GM20431 (cell line): ENCODE data around the gene WDR33.
"Not testable (repeated sequence)": the region's sequence is repeated elsewhere in the genome, so short reads cannot be mapped to it uniquely, and the experiment has no call there.

Experiments used
- in situ Hi-C: fragments of 300-500 bp; cut with MseI, MboI; formaldehyde crosslinking; loops from one replicate; pipeline ENCODE4 v1.15.0; 2020; ENCODE audit warnings: low sequenced_read_pairs; ENCODE audit not compliant: unreplicated experiment

The WDR33 gene

DNA sequence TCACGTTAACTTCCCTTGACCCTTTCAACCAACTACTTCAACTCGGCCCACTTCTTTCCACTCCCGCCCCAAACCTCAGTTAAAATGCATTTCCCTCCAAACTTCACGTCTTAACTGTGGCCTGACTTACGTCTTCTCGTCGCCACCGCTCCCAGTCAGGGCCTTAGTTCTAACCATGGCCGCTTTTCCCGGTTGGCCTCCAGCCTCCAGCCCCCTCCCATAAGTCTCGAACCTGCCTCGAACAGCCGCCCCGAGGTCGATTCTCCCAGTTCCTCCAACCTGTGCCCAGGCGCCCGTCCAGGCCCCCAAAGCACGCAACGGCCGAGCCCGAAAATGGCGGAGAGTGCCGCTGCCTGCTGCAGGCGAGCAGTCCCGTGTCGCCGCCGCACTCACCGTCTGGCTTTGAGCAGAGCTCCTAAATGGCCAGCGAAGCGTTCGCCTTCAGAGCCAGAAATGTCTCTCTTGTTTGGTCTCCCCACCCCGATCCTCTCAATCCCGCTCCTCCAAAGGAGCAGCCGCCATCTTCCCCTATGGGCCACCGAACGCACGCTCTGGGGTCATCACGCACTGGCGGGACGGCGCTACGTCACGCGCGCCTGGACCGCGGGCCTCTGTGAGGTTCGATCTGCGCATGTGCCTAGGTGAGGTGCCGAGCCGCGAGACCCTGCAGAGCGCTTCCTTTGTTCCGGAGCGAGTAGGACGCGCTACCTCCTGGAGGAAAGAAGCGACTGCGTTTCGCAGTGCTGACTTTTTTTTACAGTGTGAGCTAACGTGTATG, at the start of gene WDR33:
Gene WDR33, minus strand, starts transcription at position 553 of the 778 bp plus-strand sequence. CDS start 40,190 bp downstream, outside the sequence.
- in situ Hi-C loops: no loop called here

DNA sequence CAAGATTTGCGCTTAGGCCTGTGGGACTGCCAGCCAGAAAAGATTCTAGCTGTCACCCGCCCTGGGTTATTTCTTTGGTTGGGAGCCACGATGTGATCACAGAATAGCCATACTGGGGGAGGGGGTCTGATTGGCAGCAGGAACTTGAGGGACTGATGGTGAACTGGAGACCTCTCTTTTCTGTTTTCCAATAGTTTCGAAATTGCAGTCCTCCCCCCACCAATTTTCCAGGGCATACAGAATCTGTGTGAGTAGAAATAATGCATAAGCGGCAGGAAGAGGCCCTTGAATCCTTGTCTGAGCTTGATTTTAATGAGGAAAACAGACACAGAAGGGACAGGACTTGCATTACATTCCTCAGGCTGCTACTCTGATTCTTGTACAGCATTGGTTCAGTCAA, 49.2 kb upstream of the WDR33 start:
- in situ Hi-C loops: no loop called here

GRCh38 chr2:127859712-127860085, 48.7 kb upstream of the WDR33 start:
- in situ Hi-C loops: no loop called here

DNA sequence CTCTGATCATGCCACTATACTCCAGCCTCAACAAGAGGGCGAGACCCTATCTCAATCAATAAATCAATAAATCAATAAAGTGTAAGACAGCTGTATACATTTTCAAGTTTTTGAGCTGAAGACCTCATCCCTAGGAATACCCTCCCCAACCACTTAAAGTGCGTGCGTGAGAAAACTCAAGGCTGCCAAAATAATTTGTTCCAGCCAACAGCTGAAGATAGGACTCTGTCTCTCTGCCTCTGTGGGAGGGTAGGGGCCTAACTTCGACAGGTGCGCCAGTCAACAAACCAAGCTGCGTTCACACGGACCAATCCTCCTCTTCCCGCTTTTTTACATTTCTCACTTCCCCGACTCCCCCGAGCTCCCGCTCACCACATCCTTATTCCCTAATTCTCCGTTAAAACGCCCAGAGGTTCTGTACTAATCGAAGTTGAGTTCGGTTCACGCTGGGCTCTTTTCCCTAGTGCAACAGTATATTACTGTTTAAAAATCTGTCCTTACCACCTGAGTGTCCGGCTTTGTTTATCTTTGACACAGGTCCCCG, 46.4 kb upstream of the WDR33 start:
- in situ Hi-C loops: no loop called here

GRCh38 chr2:127853671-127854070, 42.7 kb upstream of the WDR33 start:
- in situ Hi-C loops: no loop called here

- in situ Hi-C loops: no loop called here
Observed at GRCh38 chr2:127852388-127852787, 41.4 kb upstream of the WDR33 start.

DNA sequence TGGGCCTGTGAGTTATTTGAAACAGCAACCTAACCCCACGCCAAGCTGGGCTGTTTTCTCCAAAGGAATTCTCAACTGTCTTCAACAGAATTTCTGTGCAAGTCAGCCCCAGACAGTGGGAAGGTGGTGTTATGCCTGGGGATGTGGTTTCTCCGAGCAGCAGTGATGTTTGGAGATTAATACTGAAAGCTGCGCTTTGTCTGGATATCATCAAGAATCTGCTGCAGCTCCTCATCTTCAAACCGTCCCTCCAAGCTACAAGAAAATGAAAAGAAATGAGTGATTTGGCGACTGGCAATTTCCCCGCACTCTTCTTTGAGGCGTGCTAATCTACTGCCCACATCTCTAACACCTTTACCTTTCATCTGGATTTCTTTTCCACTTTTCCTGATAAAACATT, 37.0 kb upstream of the WDR33 start:
- in situ Hi-C loops: no loop called here

GRCh38 chr2:127844973-127845372, 34.0 kb upstream of the WDR33 start:
- in situ Hi-C loops: no loop called here

DNA sequence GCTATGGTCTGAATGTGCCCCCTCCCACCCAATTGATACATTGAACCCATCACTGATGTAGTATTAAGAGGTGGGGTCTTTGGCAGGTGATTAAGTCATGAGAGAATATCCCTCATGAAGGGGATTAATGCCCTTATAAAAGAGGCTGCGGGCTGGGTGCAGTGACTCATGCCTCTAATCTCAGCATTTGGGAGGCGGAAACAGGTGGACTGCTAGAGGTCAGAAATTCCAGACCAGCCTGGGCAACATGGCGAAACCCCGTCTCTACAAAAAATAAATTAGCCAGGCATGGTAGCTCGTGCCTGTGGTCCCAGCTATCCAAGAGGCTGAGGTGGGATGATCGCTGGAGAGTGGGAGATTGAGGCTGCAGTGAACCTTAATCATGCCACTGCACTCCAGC, 32.7 kb upstream of the WDR33 start:
- in situ Hi-C loops: no loop called here

GRCh38 chr2:127841466-127842178, 30.7 kb upstream of the WDR33 start:
- in situ Hi-C loops: no loop called here

- in situ Hi-C loops: no loop called here
Observed at GRCh38 chr2:127840893-127841292, 29.9 kb upstream of the WDR33 start.

- in situ Hi-C loops: no loop called here
Observed at GRCh38 chr2:127834951-127835350, 24.0 kb upstream of the WDR33 start.

GRCh38 chr2:127829845-127830246, 18.9 kb upstream of the WDR33 start:
- in situ Hi-C loops: no loop called here

DNA sequence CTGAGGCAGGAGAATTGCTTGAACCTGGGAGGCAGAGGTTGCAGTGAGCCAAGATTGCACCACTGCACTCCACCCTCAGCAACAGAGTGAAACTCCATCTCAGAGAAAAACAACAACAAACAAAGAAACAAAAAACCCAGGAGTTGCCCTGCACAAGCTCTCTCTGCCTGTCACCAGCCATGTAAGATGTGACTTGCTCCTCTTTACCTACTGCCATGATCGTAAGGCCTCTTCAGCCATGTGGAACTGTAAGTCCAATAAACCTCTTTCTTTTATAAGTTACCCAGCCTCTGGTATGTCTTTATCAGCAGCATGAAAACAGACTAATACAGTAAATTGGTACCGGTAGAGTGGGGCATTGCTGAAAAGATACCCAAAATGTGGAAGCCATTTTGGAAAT, 15.7 kb upstream of the WDR33 start:
- in situ Hi-C loops: not testable (repeated sequence)

- in situ Hi-C loops: no loop called here
Observed at GRCh38 chr2:127826047-127826446, 15.1 kb upstream of the WDR33 start.

DNA sequence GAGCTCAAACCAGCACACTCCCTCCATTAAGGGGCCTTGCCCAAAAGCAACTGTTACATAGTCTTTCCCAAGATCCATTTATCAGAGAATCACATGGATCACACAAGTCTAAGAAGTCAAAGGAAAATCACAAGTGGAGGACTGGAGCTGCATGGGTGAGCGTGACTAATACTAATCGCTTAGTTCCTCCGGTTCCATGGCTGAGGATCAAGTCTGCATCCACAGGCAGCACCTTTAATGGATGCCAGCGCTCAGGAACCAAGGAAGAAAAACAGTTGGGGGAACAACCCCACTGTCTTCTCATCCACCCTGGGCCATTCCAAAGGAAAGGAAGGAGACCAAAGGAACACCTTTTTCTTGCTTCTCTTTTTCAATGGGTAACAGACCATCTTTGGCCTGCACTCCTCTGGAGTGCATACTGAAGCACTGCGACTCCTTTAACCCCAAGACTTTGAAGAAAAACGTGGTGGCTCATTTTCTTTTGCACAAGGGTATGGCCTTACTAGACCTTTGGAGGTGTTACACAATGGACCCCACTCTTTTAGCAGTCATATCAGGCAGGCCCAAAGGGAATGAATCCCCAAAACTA, 9.2 kb upstream of the WDR33 start:
- in situ Hi-C loops: no loop called here

DNA sequence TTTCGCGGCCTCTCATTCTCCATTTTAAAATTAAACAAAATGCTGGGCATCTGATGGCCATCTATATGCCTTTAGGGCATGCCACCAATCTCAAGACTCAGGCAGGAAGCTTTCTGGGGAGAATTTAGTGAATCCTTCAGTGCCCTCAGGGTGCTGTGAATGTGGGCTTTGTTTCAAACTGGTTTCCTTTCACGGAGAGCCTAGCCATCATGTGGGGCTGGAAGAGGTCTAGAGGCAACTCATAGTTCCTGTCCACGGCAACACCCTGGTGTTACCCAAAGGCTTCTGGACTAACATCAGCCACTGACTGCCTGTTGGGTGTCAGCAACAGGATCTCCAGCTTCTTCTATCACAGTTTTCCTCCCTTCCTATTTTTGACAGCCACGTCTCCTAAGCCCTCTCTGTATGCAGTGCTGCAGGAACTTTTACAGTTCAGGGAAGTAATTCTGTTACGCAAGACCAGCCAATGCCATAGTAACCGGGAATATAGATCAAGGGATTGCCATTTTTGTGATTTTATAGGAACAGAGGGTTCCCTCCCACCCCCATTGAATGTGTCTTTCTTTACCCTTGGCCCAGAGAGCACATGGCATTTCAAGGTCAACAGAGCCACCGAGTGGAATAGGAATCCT, 7.9 kb upstream of the WDR33 start:
- in situ Hi-C loops: no loop called here

- in situ Hi-C loops: no loop called here
Observed at GRCh38 chr2:127818241-127818640, 7.3 kb upstream of the WDR33 start.

- in situ Hi-C loops: no loop called here
Observed at GRCh38 chr2:127814677-127815076, 3.7 kb upstream of the WDR33 start.

DNA sequence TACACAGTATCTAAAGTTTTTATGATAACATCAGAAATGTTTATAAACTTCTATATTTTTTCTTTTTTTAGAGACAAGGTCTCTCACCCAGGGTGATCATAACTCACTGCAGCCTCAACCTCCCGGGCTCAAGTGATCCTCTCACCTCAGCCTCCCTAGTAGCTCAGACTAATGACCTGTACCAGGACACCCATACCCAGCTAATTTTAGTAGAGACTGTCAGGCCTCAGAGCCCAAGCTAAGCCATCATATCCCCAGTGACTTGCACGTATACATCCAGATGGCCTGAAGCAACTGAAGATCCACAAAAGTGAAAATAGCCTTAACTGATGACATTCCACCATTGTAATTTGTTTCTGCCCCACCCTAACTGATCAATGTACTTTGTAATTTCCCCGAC, 1.5 kb upstream of the WDR33 start:
- in situ Hi-C loops: not testable (repeated sequence)
